SJCRH30 (cell line): Measurements from ENCODE around the gene CCR5AS.

ENCODE experiments used
- DNase-seq, 2 experiments: peaks; one replicate each; pipeline ENCODE4 v3.0.0-alpha.2; 2015 to 2020
- H3K27ac ChIP-seq: fragments of 250-450 bp; sonication (Bioruptor Pico); 2 replicates; pipeline ENCODE4 v1.5.1; 2020; ENCODE audit warnings: mild to moderate bottlenecking, moderate library complexity
- H3K27me3 ChIP-seq: fragments of 250-450 bp; sonication (Bioruptor Pico); 2 replicates; pipeline ENCODE4 v1.5.1; 2020; ENCODE audit warnings: mild to moderate bottlenecking, moderate library complexity
- H3K36me3 ChIP-seq: fragments of 250-450 bp; sonication (Bioruptor Pico); 2 replicates; pipeline ENCODE4 v1.5.1; 2020; ENCODE audit warnings: mild to moderate bottlenecking, moderate library complexity
- H3K4me1 ChIP-seq: fragments of 250-450 bp; sonication (Bioruptor Pico); 2 replicates; pipeline ENCODE4 v1.5.1; 2020; ENCODE audit warnings: mild to moderate bottlenecking, moderate library complexity
- H3K4me3 ChIP-seq: fragments of 250-450 bp; sonication (Bioruptor Pico); 2 replicates; pipeline ENCODE4 v1.5.1; 2020; ENCODE audit warnings: mild to moderate bottlenecking, moderate library complexity
- H3K9me3 ChIP-seq: fragments of 250-450 bp; sonication (Bioruptor Pico); replicated peaks from 2 replicates; pipeline ENCODE4 v1.5.1; 2020; ENCODE audit warnings: mild to moderate bottlenecking, moderate library complexity

Gene CCR5AS

DNA sequence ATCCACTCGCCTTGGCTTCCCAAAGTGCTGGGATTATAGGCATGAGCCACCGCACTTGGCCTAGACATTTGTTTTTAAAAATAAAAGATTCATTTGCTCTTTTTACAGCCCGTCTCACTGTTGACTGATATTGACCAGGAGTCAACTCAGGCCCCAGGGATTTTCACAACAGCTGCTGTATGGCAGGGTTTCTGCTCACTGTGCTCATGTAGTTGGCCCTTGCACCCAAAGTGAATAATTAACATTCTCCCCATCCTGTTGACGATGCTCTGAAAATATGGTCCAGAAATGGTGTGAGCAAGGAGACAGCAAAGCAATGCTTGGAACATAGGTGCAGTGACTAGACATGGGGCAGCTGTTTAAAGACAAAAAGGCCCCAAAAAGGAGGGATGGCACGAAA, 39.1 kb downstream of the CCR5AS start:
- H3K36me3 ChIP-seq = no peaks in the 10 kb centered on the region
- no peaks in the 10 kb centered on the region for H3K9me3 ChIP-seq
- no peaks in the 10 kb centered on the region for H3K27me3 ChIP-seq
- H3K4me1 ChIP-seq = no peaks in the 10 kb centered on the region
- no peak for DNase-seq
- H3K27ac ChIP-seq = no peak overlapping the region
- H3K4me3 ChIP-seq = no peak overlapping the region

- Histone ChIP-seq H3K4me3 (no peak overlapping the region), H3K27me3 (no peaks in the 10 kb centered on the region), H3K4me1 (no peaks in the 10 kb centered on the region), H3K9me3 (no peaks in the 10 kb centered on the region), H3K27ac (no peak overlapping the region), H3K36me3 (no peaks in the 10 kb centered on the region)
- DNase-seq = no peak
Observed at GRCh38 chr3:46365737-46366524, 40.9 kb downstream of the CCR5AS start.

DNA sequence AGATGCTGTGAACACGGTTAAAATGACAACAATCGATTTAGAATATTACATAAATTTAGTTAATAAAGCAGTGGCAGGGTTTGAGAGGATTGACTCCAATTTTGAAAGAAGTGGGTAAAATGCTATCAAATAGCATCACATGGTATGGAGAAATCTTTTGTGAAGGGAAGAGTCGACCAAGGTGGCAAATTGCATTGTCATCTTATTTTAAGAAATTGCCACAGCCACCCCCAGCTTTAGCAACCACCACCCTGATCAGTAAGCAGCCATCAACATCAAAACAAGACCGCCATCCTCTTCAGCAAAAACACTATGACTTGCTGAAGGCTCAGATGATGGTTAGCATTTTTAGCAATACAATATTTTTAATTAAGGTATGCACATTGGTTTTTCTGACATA, 41.8 kb downstream of the CCR5AS start:
- Histone ChIP-seq H3K4me1 (no peaks in the 10 kb centered on the region), H3K9me3 (no peaks in the 10 kb centered on the region), H3K36me3 (no peaks in the 10 kb centered on the region), H3K27ac (no peak overlapping the region), H3K4me3 (no peak overlapping the region), H3K27me3 (no peaks in the 10 kb centered on the region)
- DNase-seq = no peak

- H3K36me3 ChIP-seq = no peaks in the 10 kb centered on the region
- no peaks in the 10 kb centered on the region for H3K4me1 ChIP-seq
- DNase-seq = no peak
- no peak overlapping the region for H3K4me3 ChIP-seq
- no peak overlapping the region for H3K27ac ChIP-seq
- no peaks in the 10 kb centered on the region for H3K27me3 ChIP-seq
- H3K9me3 ChIP-seq = no peaks in the 10 kb centered on the region
Observed at GRCh38 chr3:46361408-46362283, 45.2 kb downstream of the CCR5AS start.

- Histone ChIP-seq H3K9me3 (no peaks in the 10 kb centered on the region), H3K4me1 (no peaks in the 10 kb centered on the region), H3K36me3 (no peaks in the 10 kb centered on the region), H3K27ac (no peak overlapping the region), H3K4me3 (no peak overlapping the region), H3K27me3 (no peaks in the 10 kb centered on the region)
- no peak for DNase-seq
Observed at GRCh38 chr3:46360907-46361306, 46.0 kb downstream of the CCR5AS start.

DNA sequence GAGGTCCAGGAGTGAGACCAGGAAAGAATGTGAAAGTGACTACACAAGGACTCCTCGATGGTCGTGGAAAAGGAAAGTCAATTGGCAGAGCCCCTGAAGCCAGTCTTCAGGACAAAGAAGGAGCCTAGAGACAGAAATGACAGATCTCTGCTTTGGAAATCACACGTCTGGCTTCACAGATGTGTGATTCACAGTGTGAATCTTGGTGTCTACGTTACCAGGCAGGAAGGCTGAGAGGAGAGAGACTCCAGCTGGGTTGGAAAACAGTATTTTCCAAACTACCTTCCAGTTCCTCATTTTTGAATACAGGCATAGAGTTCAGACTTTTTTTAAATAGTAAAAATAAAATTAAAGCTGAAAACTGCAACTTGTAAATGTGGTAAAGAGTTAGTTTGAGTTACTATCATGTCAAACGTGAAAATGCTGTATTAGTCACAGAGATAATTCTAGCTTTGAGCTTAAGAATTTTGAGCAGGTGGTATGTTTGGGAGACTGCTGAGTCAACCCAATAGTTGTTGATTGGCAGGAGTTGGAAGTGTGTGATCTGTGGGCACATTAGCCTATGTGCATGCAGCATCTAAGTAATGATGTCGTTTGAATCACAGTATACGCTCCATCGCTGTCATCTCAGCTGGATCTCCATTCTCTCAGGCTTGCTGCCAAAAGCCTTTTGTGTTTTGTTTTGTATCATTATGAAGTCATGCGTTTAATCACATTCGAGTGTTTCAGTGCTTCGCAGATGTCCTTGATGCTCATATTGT, 47.0 kb downstream of the CCR5AS start:
- H3K4me1 ChIP-seq = no peaks in the 10 kb centered on the region
- H3K27me3 ChIP-seq = no peaks in the 10 kb centered on the region
- H3K36me3 ChIP-seq = no peaks in the 10 kb centered on the region
- H3K4me3 ChIP-seq = no peak overlapping the region
- DNase-seq = no peak
- no peak overlapping the region for H3K27ac ChIP-seq
- H3K9me3 ChIP-seq = no peaks in the 10 kb centered on the region

GRCh38 chr3:46358466-46358865, 48.4 kb downstream of the CCR5AS start:
- no peak overlapping the region for H3K4me3 ChIP-seq
- H3K27ac ChIP-seq = no peak overlapping the region
- H3K9me3 ChIP-seq = no peaks in the 10 kb centered on the region
- H3K36me3 ChIP-seq = no peaks in the 10 kb centered on the region
- DNase-seq = no peak
- H3K4me1 ChIP-seq = no peaks in the 10 kb centered on the region
- H3K27me3 ChIP-seq = no peaks in the 10 kb centered on the region

DNA sequence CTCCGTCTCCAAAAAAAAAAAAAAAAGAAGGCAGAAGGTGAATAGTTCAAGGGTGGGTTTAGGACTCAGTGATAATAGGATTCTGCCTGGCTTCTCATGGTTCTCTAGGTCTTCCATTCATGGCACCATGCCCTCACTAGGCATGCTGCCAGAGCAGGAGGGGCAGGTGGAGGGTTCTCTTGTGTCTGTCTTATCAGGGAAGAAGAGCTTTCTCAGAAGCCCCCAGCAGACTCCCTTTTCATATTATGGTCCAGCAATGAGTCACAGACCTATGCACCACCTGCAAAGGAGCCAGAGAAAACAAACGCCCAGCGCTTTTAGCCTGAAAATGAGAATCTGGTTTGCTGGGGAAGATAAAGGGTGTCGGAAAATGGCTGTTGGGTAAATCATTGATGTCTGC, 50.0 kb downstream of the CCR5AS start:
- Histone ChIP-seq H3K9me3 (no peaks in the 10 kb centered on the region), H3K36me3 (no peaks in the 10 kb centered on the region), H3K4me3 (no peak overlapping the region), H3K27me3 (no peaks in the 10 kb centered on the region), H3K4me1 (no peaks in the 10 kb centered on the region), H3K27ac (no peak overlapping the region)
- no peak for DNase-seq

DNA sequence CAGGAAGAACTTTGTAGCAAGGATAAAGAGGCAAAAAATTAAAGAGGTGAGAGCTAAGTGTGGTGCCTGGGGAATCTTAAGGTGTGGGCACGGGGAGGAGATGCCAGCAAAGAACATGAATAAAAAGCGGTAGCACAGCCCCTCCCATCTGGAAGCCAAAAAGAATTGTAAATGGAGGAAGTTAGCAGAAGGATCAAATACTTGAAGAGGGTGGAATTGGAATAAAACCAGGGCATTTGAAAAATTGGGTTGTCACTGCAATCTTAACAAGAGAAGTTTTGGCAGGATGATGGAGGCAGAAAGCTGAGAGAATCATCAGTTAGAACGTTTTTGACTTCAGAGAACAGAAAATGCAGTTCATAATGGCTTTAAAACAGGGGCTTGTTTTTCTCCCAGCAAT, 50.6 kb downstream of the CCR5AS start:
- Histone ChIP-seq H3K27ac (no peak overlapping the region), H3K27me3 (no peaks in the 10 kb centered on the region), H3K9me3 (no peaks in the 10 kb centered on the region), H3K4me1 (no peaks in the 10 kb centered on the region), H3K36me3 (no peaks in the 10 kb centered on the region), H3K4me3 (no peak overlapping the region)
- no peak for DNase-seq

DNA sequence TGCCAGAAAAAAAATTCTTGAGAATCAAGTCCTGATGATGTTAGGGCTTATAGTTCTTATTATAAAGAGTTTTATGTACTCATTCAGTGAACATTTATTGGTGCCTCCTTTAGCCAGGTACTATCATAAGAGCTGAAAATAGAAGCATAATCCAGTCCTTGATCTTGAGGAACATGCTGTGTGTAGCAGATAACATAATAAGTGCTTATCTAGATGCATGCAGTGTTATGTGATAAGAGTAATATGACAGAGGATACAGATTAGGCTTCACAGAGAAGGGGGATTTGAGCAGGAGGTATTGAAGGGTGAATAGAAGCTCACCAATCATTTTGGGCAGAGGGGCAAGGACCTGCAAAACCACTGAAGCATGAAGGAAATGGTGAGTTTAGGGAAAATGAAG, 51.9 kb downstream of the CCR5AS start:
- Histone ChIP-seq H3K36me3 (no peaks in the 10 kb centered on the region), H3K4me3 (no peak overlapping the region), H3K9me3 (no peaks in the 10 kb centered on the region), H3K27ac (no peak overlapping the region), H3K27me3 (no peaks in the 10 kb centered on the region), H3K4me1 (no peaks in the 10 kb centered on the region)
- no peak for DNase-seq

DNA sequence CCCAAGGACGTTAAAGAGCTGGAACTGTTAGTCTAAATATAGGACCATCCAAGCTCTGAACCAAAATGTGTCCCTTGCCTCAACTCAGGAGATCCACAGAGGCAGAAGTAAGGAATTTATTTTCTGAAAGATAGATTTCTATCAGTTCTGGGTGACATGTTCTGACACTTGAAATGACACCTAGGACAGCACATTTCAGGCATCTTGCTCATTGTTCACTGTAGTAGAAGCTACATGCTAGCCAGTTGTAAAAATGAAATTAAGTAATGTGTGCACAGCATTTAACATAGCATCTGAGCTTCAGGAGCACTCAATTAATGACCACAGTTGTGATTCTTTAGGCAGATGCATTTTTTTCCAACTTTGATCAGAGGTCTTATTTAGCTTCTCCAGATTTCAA, 52.4 kb downstream of the CCR5AS start:
- Histone ChIP-seq H3K4me3 (no peak overlapping the region), H3K27me3 (no peaks in the 10 kb centered on the region), H3K4me1 (no peaks in the 10 kb centered on the region), H3K27ac (no peak overlapping the region), H3K36me3 (no peaks in the 10 kb centered on the region), H3K9me3 (no peaks in the 10 kb centered on the region)
- DNase-seq = no peak

DNA sequence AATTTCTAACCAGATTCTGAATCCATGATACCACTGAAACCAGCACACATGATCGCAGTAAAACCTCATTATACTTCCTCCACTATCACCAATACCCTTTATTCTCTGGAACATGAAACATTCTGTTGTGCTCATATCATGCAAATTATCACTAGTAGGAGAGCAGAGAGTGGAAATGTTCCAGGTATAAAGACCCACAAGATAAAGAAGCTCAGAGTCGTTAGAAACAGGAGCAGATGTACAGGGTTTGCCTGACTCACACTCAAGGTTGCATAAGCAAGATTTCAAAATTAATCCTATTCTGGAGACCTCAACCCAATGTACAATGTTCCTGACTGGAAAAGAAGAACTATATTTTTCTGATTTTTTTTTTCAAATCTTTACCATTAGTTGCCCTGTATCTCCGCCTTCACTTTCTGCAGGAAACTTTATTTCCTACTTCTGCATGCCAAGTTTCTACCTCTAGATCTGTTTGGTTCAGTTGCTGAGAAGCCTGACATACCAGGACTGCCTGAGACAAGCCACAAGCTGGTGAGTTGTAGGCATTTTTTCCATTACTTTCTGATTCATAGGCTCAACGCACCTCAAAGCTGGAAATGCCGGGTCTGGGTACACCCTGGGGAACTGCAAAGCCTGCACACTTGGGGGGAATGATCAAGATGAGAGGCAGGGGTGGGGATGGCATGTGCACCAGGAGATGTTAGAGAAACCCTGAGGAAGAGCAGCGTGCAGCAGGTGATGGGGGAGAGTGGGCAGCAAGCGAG, 53.0 kb downstream of the CCR5AS start, which contains the start of gene CCR2:
TSS of gene CCR2 (plus strand) at position 465 of the 764 bp plus-strand sequence. CDS start 3,417 bp downstream, outside the sequence.
- H3K36me3 ChIP-seq = no peaks in the 10 kb centered on the region
- no peak for DNase-seq
- no peaks in the 10 kb centered on the region for H3K4me1 ChIP-seq
- no peaks in the 10 kb centered on the region for H3K27me3 ChIP-seq
- no peaks in the 10 kb centered on the region for H3K9me3 ChIP-seq
- no peak within 1 kb of the TSS for H3K4me3 ChIP-seq
- no peak within 1 kb of the TSS for H3K27ac ChIP-seq

DNA sequence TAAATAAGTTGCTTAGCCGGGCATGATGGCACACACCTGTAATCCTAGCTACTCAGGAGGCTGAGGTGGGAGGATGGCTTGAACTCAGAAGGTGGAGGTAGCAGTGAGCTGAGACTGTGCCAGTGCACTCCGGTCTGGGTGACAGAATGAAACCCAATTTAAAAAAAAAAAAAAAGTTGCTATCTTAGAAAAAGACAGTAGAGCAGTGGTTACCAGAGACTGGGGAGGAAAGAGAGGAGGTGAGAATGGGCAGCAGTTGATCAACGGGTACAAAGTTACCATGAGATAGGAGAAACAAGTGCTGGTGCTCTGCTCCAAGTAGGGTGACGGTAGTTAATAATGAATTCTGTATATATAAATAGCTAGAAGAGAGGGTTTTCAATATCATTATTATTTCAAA, 53.8 kb downstream of the CCR5AS start:
- Histone ChIP-seq H3K4me1 (no peaks in the 10 kb centered on the region), H3K4me3 (no peak overlapping the region), H3K27ac (no peak overlapping the region), H3K36me3 (no peaks in the 10 kb centered on the region), H3K9me3 (no peaks in the 10 kb centered on the region), H3K27me3 (no peaks in the 10 kb centered on the region)
- no peak for DNase-seq

- Histone ChIP-seq H3K4me3 (no peak overlapping the region), H3K27ac (no peak overlapping the region), H3K4me1 (no peaks in the 10 kb centered on the region), H3K27me3 (no peaks in the 10 kb centered on the region), H3K36me3 (no peaks in the 10 kb centered on the region), H3K9me3 (no peaks in the 10 kb centered on the region)
- no peak for DNase-seq
Observed at GRCh38 chr3:46351646-46352045, 55.2 kb downstream of the CCR5AS start.
